ENCODE measurements around the gene ZC2HC1B.

Gene ZC2HC1B

GRCh38 chr6:143973097-143973966, 109.1 kb downstream of the ZC2HC1B start:
- Histone ChIP-seq H2AFZ (ENCODE audit: low read length) (peak overlapping the region; percentile 38), H3K23ac (ENCODE audit: low read depth, low read length, poor library complexity) (no peak overlapping the region), H2BK120ac (ENCODE audit: low read depth, low read length) (no peak overlapping the region), H2BK12ac (ENCODE audit: low read length) (no peak overlapping the region), H3K4me3 (ENCODE audit: low read length in 2 of 2) (peak overlapping the region in 1 of 2 donors; percentile 5), H3K27me3 (ENCODE audit: control insufficient read depth in 3 of 3, insufficient read depth in 3 of 3, low read depth in 1 of 3, low read length in 3 of 3) (peaks cover 0 to 9% (median 0%) of the 10 kb centered on the region in 3 experiments), H2BK15ac (ENCODE audit: low read length) (no peak overlapping the region), H3K18ac (ENCODE audit: low read length) (no peak overlapping the region), H3K4me1 (ENCODE audit: control insufficient read depth in 2 of 2, insufficient read depth in 1 of 2, low read depth in 1 of 2, low read length in 2 of 2) (peaks cover 13 to 41% of the 10 kb centered on the region in 2 donors), H3K4ac (ENCODE audit: low read length) (no peak overlapping the region), H3K27ac (replicated peaks; ENCODE audit: low read length) (no peak overlapping the region), H3K79me1 (ENCODE audit: low read depth, low read length) (no peaks in the 10 kb centered on the region), H3K4me2 (ENCODE audit: insufficient read depth, low read length, poor library complexity, severe bottlenecking) (peak overlapping the region; percentile 59), H4K91ac (ENCODE audit: low read depth, low read length, poor library complexity) (no peak overlapping the region), H2BK5ac (ENCODE audit: low read length) (no peak overlapping the region), H3K9me3 (replicated peaks in 1 of 2; ENCODE audit: control insufficient read depth in 2 of 2, insufficient read depth in 1 of 2, low read depth in 1 of 2, low read length in 2 of 2) (no peaks in the 10 kb centered on the region), H3K9ac (ENCODE audit: low read depth, low read length, poor library complexity) (no peak overlapping the region), H3K14ac (ENCODE audit: low read length) (no peak overlapping the region), H2AK5ac (ENCODE audit: low read depth, low read length) (no peak overlapping the region), H4K8ac (ENCODE audit: low read depth, low read length) (no peak overlapping the region), H3K36me3 (replicated peaks in 1 of 2; ENCODE audit: control insufficient read depth in 2 of 2, insufficient read depth in 2 of 2, low read length in 2 of 2) (peaks cover 0 to 8% of the 10 kb centered on the region in 2 donors)
- WGBS, 2 donors (ENCODE audit: extremely low coverage in 2 of 2, insufficient read length in 2 of 2, insufficient replicate concordance in 1 of 2): no CpG with 5 or more reads among the region's 13 CpGs
- DNase-seq (ENCODE audit: low spot score): peak; percentile 90

GRCh38 chr6:143974089-143974488, 109.8 kb downstream of the ZC2HC1B start:
- no peak overlapping the region for H3K18ac ChIP-seq (ENCODE audit: low read length)
- no peak overlapping the region for H2AK5ac ChIP-seq (ENCODE audit: low read depth, low read length)
- H3K79me1 ChIP-seq (ENCODE audit: low read depth, low read length): no peaks in the 10 kb centered on the region
- H3K9ac ChIP-seq (ENCODE audit: low read depth, low read length, poor library complexity): no peak overlapping the region
- H3K23ac ChIP-seq (ENCODE audit: low read depth, low read length, poor library complexity): no peak overlapping the region
- no CpG with 5 or more reads among the region's 8 CpGs for WGBS, 2 donors (ENCODE audit: extremely low coverage in 2 of 2, insufficient read length in 2 of 2, insufficient replicate concordance in 1 of 2)
- H2BK5ac ChIP-seq (ENCODE audit: low read length): no peak overlapping the region
- peaks cover 0 to 4% of the 10 kb centered on the region in 2 donors for H3K9me3 ChIP-seq (replicated peaks in 1 of 2; ENCODE audit: control insufficient read depth in 2 of 2, insufficient read depth in 1 of 2, low read depth in 1 of 2, low read length in 2 of 2)
- H3K27ac ChIP-seq (replicated peaks; ENCODE audit: low read length): no peak overlapping the region
- H2BK15ac ChIP-seq (ENCODE audit: low read length): no peak overlapping the region
- H3K4me1 ChIP-seq (ENCODE audit: control insufficient read depth in 2 of 2, insufficient read depth in 1 of 2, low read depth in 1 of 2, low read length in 2 of 2): peaks cover 11 to 41% of the 10 kb centered on the region in 2 donors
- no peak overlapping the region for H3K14ac ChIP-seq (ENCODE audit: low read length)
- H3K4ac ChIP-seq (ENCODE audit: low read length): no peak overlapping the region
- H3K4me2 ChIP-seq (ENCODE audit: insufficient read depth, low read length, poor library complexity, severe bottlenecking): no peak overlapping the region
- DNase-seq (ENCODE audit: low spot score): no peak
- H3K27me3 ChIP-seq (ENCODE audit: control insufficient read depth in 3 of 3, insufficient read depth in 3 of 3, low read depth in 1 of 3, low read length in 3 of 3): peaks cover 0 to 9% (median 0%) of the 10 kb centered on the region in 3 experiments
- H2BK120ac ChIP-seq (ENCODE audit: low read depth, low read length): no peak overlapping the region
- no peak overlapping the region for H4K91ac ChIP-seq (ENCODE audit: low read depth, low read length, poor library complexity)
- no peak overlapping the region for H3K4me3 ChIP-seq (ENCODE audit: low read length in 2 of 2)
- H2BK12ac ChIP-seq (ENCODE audit: low read length): no peak overlapping the region
- H3K36me3 ChIP-seq (replicated peaks in 1 of 2; ENCODE audit: control insufficient read depth in 2 of 2, insufficient read depth in 2 of 2, low read length in 2 of 2): peaks cover 0 to 2% of the 10 kb centered on the region in 2 donors
- no peak overlapping the region for H4K8ac ChIP-seq (ENCODE audit: low read depth, low read length)
- no peak overlapping the region for H2AFZ ChIP-seq (ENCODE audit: low read length)

- H3K9me3 ChIP-seq (replicated peaks in 1 of 2; ENCODE audit: control insufficient read depth in 2 of 2, insufficient read depth in 1 of 2, low read depth in 1 of 2, low read length in 2 of 2): peaks cover 0 to 26% of the 10 kb centered on the region in 2 donors
These were observed 112.6 kb downstream of the ZC2HC1B start for GRCh38 chr6:143976806-143977349.

GRCh38 chr6:143980921-143981320, 116.6 kb downstream of the ZC2HC1B start:
- H2AFZ ChIP-seq (ENCODE audit: low read length): no peak overlapping the region
- no peak overlapping the region for H2AK5ac ChIP-seq (ENCODE audit: low read depth, low read length)
- H3K79me1 ChIP-seq (ENCODE audit: low read depth, low read length): no peaks in the 10 kb centered on the region
- H3K36me3 ChIP-seq (replicated peaks in 1 of 2; ENCODE audit: control insufficient read depth in 2 of 2, insufficient read depth in 2 of 2, low read length in 2 of 2): peaks cover 0 to 49% of the 10 kb centered on the region in 2 donors
- no peak overlapping the region for H3K27ac ChIP-seq (replicated peaks; ENCODE audit: low read length)
- no peak overlapping the region for H3K14ac ChIP-seq (ENCODE audit: low read length)
- H2BK12ac ChIP-seq (ENCODE audit: low read length): no peak overlapping the region
- peaks cover 0 to 40% of the 10 kb centered on the region in 2 donors for H3K9me3 ChIP-seq (replicated peaks in 1 of 2; ENCODE audit: control insufficient read depth in 2 of 2, insufficient read depth in 1 of 2, low read depth in 1 of 2, low read length in 2 of 2)
- DNase-seq (ENCODE audit: low spot score): no peak
- H2BK15ac ChIP-seq (ENCODE audit: low read length): no peak overlapping the region
- no peak overlapping the region for H3K18ac ChIP-seq (ENCODE audit: low read length)
- H3K4me1 ChIP-seq (ENCODE audit: control insufficient read depth in 2 of 2, insufficient read depth in 1 of 2, low read depth in 1 of 2, low read length in 2 of 2): no peaks in the 10 kb centered on the region
- WGBS, 2 donors (ENCODE audit: extremely low coverage in 2 of 2, insufficient read length in 2 of 2, insufficient replicate concordance in 1 of 2): no CpG with 5 or more reads among the region's 1 CpG
- no peak overlapping the region for H3K4me3 ChIP-seq (ENCODE audit: low read length in 2 of 2)
- H3K23ac ChIP-seq (ENCODE audit: low read depth, low read length, poor library complexity): no peak overlapping the region
- H4K8ac ChIP-seq (ENCODE audit: low read depth, low read length): no peak overlapping the region
- H2BK120ac ChIP-seq (ENCODE audit: low read depth, low read length): no peak overlapping the region
- H4K91ac ChIP-seq (ENCODE audit: low read depth, low read length, poor library complexity): no peak overlapping the region
- no peak overlapping the region for H3K4ac ChIP-seq (ENCODE audit: low read length)
- no peak overlapping the region for H2BK5ac ChIP-seq (ENCODE audit: low read length)
- no peaks in the 10 kb centered on the region for H3K27me3 ChIP-seq (ENCODE audit: control insufficient read depth in 3 of 3, insufficient read depth in 3 of 3, low read depth in 1 of 3, low read length in 3 of 3)
- H3K4me2 ChIP-seq (ENCODE audit: insufficient read depth, low read length, poor library complexity, severe bottlenecking): no peak overlapping the region
- no peak overlapping the region for H3K9ac ChIP-seq (ENCODE audit: low read depth, low read length, poor library complexity)

More at GRCh38 chr6:143976806-143977349, 112.6 kb downstream of the ZC2HC1B start:
- Histone ChIP-seq H2BK12ac (ENCODE audit: low read length) (no peak overlapping the region), H3K4me1 (ENCODE audit: control insufficient read depth in 2 of 2, insufficient read depth in 1 of 2, low read depth in 1 of 2, low read length in 2 of 2) (peaks cover 9 to 24% of the 10 kb centered on the region in 2 donors), H3K18ac (ENCODE audit: low read length) (no peak overlapping the region), H3K4me2 (ENCODE audit: insufficient read depth, low read length, poor library complexity, severe bottlenecking) (no peak overlapping the region), H3K4ac (ENCODE audit: low read length) (no peak overlapping the region), H2BK5ac (ENCODE audit: low read length) (no peak overlapping the region), H3K27me3 (ENCODE audit: control insufficient read depth in 3 of 3, insufficient read depth in 3 of 3, low read depth in 1 of 3, low read length in 3 of 3) (peaks cover 0 to 9% (median 0%) of the 10 kb centered on the region in 3 experiments), H2AFZ (ENCODE audit: low read length) (no peak overlapping the region), H2AK5ac (ENCODE audit: low read depth, low read length) (no peak overlapping the region), H3K14ac (ENCODE audit: low read length) (no peak overlapping the region), H4K91ac (ENCODE audit: low read depth, low read length, poor library complexity) (no peak overlapping the region), H3K27ac (replicated peaks; ENCODE audit: low read length) (no peak overlapping the region), H3K23ac (ENCODE audit: low read depth, low read length, poor library complexity) (no peak overlapping the region), H2BK120ac (ENCODE audit: low read depth, low read length) (no peak overlapping the region), H2BK15ac (ENCODE audit: low read length) (no peak overlapping the region), H3K4me3 (ENCODE audit: low read length in 2 of 2) (no peak overlapping the region), H3K36me3 (replicated peaks in 1 of 2; ENCODE audit: control insufficient read depth in 2 of 2, insufficient read depth in 2 of 2, low read length in 2 of 2) (peaks cover 0 to 20% of the 10 kb centered on the region in 2 donors), H3K79me1 (ENCODE audit: low read depth, low read length) (no peaks in the 10 kb centered on the region), H3K9ac (ENCODE audit: low read depth, low read length, poor library complexity) (no peak overlapping the region), H4K8ac (ENCODE audit: low read depth, low read length) (no peak overlapping the region)
- WGBS, 2 donors (ENCODE audit: extremely low coverage in 2 of 2, insufficient read length in 2 of 2, insufficient replicate concordance in 1 of 2): no CpG with 5 or more reads among the region's 3 CpGs
- no peak for DNase-seq (ENCODE audit: low spot score)
